Right renal cortex interstitium (tissue), 3 donors: ENCODE measurements around the gene PLA2G1B. TPM values are rescaled to one million over a fixed set of nuclear protein-coding genes. Genes with fewer than 3 reads are reported as not detected.
A peak's percentile ranks its signal among the peaks of the same experiment; 100 is the strongest.

Experiments
- DNase-seq, 3 donors: peaks; one replicate each; pipeline ENCODE4 v3.0.0-alpha.2; 2013; ENCODE audit warnings: low read depth in 3 of 3, low spot score in 2 of 3
- polyA plus RNA-seq, 3 donors: library from polyadenylated mRNA; unstranded; fragments of 120-200 nt; gene quantifications; one replicate each; pipeline ENCODE4 v1.2.1, GENCODE V29; 2013; ENCODE audit not compliant: insufficient read length in 3 of 3

PLA2G1B gene
- polyA plus RNA-seq, 3 donors, result 0.31 to 0.49 (median 0.40) TPM

- DNase-seq, result no peak
Observed at GRCh38 chr12:120332041-120332440, 4.5 kb upstream of the PLA2G1B start.

GRCh38 chr12:120331390-120331789, 3.8 kb upstream of the PLA2G1B start:
- no peak for DNase-seq

GRCh38 chr12:120328228-120328627, 649 bp upstream of the PLA2G1B start:
- no peak for DNase-seq

- DNase-seq, result no peak
Observed at GRCh38 chr12:120324841-120325417, 2.6 kb downstream of the PLA2G1B start.

- DNase-seq, result no peak
Observed at GRCh38 chr12:120323772-120324171, 3.8 kb downstream of the PLA2G1B start.

- peak in 2 of 3 donors; percentile 27 to 45 for DNase-seq
Observed at GRCh38 chr12:120321382-120322202, 6.0 kb downstream of the PLA2G1B start.

- peak; percentile 95 for DNase-seq
Observed at GRCh38 chr12:120317224-120318105, 10.1 kb downstream of the PLA2G1B start.

- DNase-seq, result no peak
Observed at GRCh38 chr12:120316798-120317223, 10.8 kb downstream of the PLA2G1B start.

- no peak for DNase-seq
Observed at GRCh38 chr12:120314220-120314619, 13.4 kb downstream of the PLA2G1B start.

GRCh38 chr12:120301962-120302815, 25.4 kb downstream of the PLA2G1B start, which contains the start of gene SIRT4:
Gene SIRT4, plus strand, starts transcription at chr12:120302321. Its CDS starts 1,241 bp downstream, at chr12:120303562.
- peak; percentile 94 to 95 (median 94) for DNase-seq

GRCh38 chr12:120292661-120293531, 34.7 kb downstream of the PLA2G1B start, which contains the start of gene RNU4-1:
Gene RNU4-1, minus strand, starts transcription at chr12:120293237.
- DNase-seq, result peak; percentile 80 to 82 (median 82)

- DNase-seq, result no peak
Observed at GRCh38 chr12:120292411-120292660, 35.2 kb downstream of the PLA2G1B start.

GRCh38 chr12:120290609-120291305, 36.8 kb downstream of the PLA2G1B start:
- DNase-seq, result peak in 1 of 3 donors; percentile 17

GRCh38 chr12:120287491-120287890, 40.1 kb downstream of the PLA2G1B start:
- DNase-seq, result no peak

- no peak for DNase-seq
Observed at GRCh38 chr12:120286768-120287490, 40.6 kb downstream of the PLA2G1B start.

- DNase-seq, result no peak
Observed at GRCh38 chr12:120284381-120284780, 43.2 kb downstream of the PLA2G1B start.

- DNase-seq, result no peak
Observed at GRCh38 chr12:120283318-120283717, 44.3 kb downstream of the PLA2G1B start.
